Subcutaneous adipose tissue (tissue), 4 donors: ENCODE measurements around the gene AZI2. TPM values are rescaled to one million over a fixed set of nuclear protein-coding genes. Genes with fewer than 3 reads are reported as not detected.

Experiments
- total RNA-seq, 4 donors: library from RNA; depleted of rRNA; stranded (reverse); fragments of >200 nt; gene quantifications; one replicate each; pipeline ENCODE4 v1.1.0, GENCODE V29; 2016
- TF ChIP-seq, protein P1 (sequence below): fragments of 450-650 bp; IDR thresholded peaks from one replicate; pipeline ENCODE4 v1.5.1; 2016; ENCODE audit warnings: low read depth, mild to moderate bottlenecking, control low read depth, antibody characterized with exemption, moderate library complexity

AZI2 gene
- total RNA-seq, 4 donors from 2014 or later, result 106 to 152 (median 138) TPM

DNA sequence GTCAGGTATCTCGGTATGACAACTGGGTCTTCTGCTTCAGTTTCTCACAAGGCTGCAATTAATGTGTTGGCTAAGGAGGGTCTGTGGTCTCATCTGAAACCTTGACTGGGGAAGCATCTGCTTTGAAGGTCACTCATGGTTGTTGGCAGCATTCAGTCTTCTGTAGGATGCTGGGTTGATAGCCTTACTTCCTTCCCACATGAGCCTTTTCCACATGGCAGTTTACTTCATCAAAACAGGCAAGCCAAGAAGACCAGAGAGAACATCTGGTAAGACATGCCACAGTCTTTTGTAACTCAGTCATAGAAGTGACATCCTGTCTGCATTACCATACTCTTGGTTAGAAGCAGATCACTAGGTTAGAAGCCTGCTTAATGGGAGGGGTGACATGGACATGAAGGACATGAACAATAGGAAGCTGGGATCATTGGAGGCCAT, 57.7 kb downstream of the AZI2 start:
- TF ChIP-seq, protein P1, sequence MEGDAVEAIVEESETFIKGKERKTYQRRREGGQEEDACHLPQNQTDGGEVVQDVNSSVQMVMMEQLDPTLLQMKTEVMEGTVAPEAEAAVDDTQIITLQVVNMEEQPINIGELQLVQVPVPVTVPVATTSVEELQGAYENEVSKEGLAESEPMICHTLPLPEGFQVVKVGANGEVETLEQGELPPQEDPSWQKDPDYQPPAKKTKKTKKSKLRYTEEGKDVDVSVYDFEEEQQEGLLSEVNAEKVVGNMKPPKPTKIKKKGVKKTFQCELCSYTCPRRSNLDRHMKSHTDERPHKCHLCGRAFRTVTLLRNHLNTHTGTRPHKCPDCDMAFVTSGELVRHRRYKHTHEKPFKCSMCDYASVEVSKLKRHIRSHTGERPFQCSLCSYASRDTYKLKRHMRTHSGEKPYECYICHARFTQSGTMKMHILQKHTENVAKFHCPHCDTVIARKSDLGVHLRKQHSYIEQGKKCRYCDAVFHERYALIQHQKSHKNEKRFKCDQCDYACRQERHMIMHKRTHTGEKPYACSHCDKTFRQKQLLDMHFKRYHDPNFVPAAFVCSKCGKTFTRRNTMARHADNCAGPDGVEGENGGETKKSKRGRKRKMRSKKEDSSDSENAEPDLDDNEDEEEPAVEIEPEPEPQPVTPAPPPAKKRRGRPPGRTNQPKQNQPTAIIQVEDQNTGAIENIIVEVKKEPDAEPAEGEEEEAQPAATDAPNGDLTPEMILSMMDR, result no peak

DNA sequence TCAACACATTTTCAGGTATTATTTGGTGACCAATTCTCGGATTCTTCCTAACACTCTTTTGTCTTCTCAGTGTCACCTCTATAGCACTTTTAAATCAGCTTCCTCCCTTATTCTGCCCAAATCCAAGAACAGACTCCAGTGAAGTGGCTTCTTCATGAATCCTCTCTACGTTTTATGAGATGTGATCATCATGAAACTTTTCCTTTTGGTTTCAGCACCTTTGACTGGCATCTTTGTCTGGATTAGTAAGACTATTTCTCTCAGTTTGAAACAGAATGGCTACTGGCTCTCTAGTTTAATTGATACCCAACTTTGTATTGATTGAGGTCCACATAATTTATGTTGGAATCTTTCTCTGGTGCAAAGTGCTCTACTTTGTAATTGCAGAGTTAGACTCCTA, 61.6 kb downstream of the AZI2 start:
- TF ChIP-seq, protein P1, result no peak

DNA sequence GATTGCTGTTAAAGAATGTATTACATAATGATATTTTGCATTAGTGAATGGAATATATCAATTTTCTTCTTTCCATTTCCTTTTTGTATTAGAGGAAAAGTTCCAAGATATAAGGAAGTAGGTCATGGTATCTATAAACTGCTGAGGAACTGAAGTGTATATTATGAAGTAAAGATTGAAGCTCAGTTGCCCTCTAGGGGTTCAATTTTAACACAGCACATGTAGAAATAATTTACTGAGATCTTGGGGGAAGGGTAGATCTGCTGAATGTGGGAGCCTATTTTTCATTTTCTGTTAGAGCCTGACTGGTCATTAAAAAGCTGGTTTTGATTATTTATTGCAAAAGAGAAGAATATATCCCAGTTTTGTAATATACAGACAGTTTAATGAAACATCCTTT, 62.0 kb downstream of the AZI2 start:
- TF ChIP-seq, protein P1, result no peak

DNA sequence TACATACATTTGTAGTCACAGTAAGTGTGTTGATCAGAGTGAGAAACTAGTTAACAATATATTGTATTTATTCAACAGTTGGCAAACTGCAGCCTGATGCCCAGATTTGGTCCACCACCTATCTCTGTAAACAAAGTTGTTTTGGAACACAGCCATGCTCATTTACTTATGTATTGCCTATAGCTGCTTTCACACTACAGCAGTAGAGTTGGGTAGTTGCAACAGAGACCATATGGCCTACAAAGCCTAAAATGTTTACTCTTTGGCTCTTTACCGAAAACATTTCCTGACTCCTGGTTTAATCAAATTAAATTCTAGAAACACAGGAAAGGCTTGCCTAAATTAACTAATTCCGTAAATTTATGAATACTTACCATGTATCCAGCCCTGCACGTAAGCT, 67.8 kb downstream of the AZI2 start:
- TF ChIP-seq, protein P1, result no peak

DNA sequence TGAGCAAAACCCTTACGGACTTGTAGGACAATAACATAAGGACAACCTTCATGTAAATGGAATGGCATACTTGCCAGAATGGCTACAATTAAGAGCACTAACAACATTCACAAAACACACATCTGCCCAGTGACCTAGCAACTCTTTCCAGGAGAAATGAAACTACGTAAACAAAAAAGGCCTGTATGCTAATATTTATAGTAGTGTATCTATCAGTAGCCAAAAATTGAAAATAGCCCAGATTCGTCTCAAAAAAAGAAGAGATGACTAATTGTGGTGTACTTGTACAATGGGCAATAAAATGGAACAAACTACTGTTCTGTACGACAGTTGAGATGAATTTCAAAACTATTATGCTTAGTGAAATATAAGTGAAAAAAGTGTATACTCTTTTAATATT, 68.9 kb downstream of the AZI2 start:
- TF ChIP-seq, protein P1, result no peak

DNA sequence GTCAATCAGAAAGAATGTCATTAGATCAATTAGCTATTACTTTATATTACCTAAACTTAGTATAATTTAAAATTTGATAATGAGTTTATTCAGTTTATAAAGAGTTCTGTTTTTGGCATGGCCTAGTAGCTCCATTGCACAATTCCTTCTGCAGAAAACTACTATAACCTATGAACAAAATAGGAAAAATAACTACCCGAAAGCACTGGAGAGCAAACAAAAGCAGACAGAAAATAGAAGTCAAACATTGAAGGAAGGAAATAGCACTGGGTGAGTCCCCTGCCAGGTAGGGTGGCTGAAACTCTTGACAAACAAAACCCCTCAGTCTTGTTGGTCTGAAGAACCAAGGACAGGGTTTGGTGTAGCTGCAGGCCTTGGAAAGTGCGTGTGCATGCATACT, 69.7 kb downstream of the AZI2 start:
- TF ChIP-seq, protein P1, result no peak

DNA sequence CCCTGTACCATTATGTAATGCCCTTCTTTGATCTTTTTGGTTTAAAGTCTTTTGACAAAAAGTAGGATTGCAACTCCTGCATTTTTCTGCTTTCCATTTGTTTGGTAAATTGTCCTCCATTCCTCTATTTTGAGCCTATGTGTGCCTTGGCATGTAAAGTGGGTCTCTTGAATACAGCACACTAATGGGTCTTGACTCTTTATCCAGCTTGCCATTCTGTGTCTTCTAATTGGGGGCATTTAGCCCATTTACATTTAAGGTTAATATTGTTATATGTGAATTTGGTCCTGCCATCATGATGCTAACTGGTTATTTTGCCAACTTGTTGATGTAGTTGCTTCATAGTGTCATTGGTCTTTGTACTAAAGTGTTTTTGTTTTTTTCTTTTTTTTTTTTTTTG, 74.8 kb downstream of the AZI2 start:
- TF ChIP-seq, protein P1, result no peak

Other genes starting within 250 kb of the AZI2 start
- gene CMC1, start 107.2 kb downstream of the AZI2 start, total RNA-seq, result 10 to 100 TPM; 10.9 to 17.6 (median 13.8) TPM
- gene ZCWPW2, start 103 bp downstream of the AZI2 start, total RNA-seq, result 1 to 10 TPM in 1 of 4 donors, under 1 TPM in 3; 0.38 to 1.3 (median 0.70) TPM